Hindlimb muscle (tissue), 1 donor: ENCODE data around the gene ATOSA. TPM values are rescaled to one million over a fixed set of nuclear protein-coding genes. Genes with fewer than 3 reads are reported as not detected.
A peak's percentile ranks its signal among the peaks of the same experiment; 100 is the strongest.

Experiments
- DNase-seq: peaks from one replicate; pipeline ENCODE4 v3.0.0-alpha.2; 2013
- polyA plus RNA-seq: library from polyadenylated mRNA; unstranded; fragments of 120-200 nt; gene quantifications from one replicate; pipeline ENCODE4 v1.2.1, GENCODE V29; 2013; ENCODE audit not compliant: insufficient read length

The ATOSA gene
- polyA plus RNA-seq, result 25.1 TPM

- peak; percentile 92 for DNase-seq
These were observed at the start of gene ATOSA for GRCh38 chr15:52679232-52680040. Gene ATOSA, minus strand, starts transcription at chr15:52679388. Its CDS starts 1,367 bp downstream, at chr15:52678021.

- no peak for DNase-seq
These were observed 49.7 kb upstream of the ATOSA start for GRCh38 chr15:52728899-52729298.

- no peak for DNase-seq
These were observed 48.6 kb upstream of the ATOSA start for GRCh38 chr15:52727815-52728214.

GRCh38 chr15:52726195-52726594 lies 47.0 kb upstream of the ATOSA start:
- DNase-seq, result no peak

GRCh38 chr15:52718551-52718950 lies 39.4 kb upstream of the ATOSA start:
- DNase-seq, result no peak

- no peak for DNase-seq
These were observed 38.7 kb upstream of the ATOSA start for GRCh38 chr15:52717924-52718323.

- no peak for DNase-seq
These were observed 38.3 kb upstream of the ATOSA start for GRCh38 chr15:52717481-52717880.

GRCh38 chr15:52716536-52716935 lies 37.3 kb upstream of the ATOSA start:
- DNase-seq, result no peak

- no peak for DNase-seq
These were observed 36.2 kb upstream of the ATOSA start for GRCh38 chr15:52715411-52715810.

GRCh38 chr15:52714968-52715367 lies 35.8 kb upstream of the ATOSA start:
- DNase-seq, result no peak

- no peak for DNase-seq
These were observed 31.7 kb upstream of the ATOSA start for GRCh38 chr15:52710708-52711389.

- no peak for DNase-seq
These were observed 31.0 kb upstream of the ATOSA start for GRCh38 chr15:52710050-52710707.

GRCh38 chr15:52709187-52709981 lies 30.2 kb upstream of the ATOSA start:
- no peak for DNase-seq

GRCh38 chr15:52706091-52706490 lies 26.9 kb upstream of the ATOSA start:
- no peak for DNase-seq

GRCh38 chr15:52702390-52702789 lies 23.2 kb upstream of the ATOSA start:
- DNase-seq, result no peak

- DNase-seq, result no peak
These were observed 20.3 kb upstream of the ATOSA start for GRCh38 chr15:52699457-52699856.

- no peak for DNase-seq
These were observed 19.3 kb upstream of the ATOSA start for GRCh38 chr15:52698514-52698913.

- no peak for DNase-seq
These were observed 17.9 kb upstream of the ATOSA start for GRCh38 chr15:52697051-52697450.

- DNase-seq, result no peak
These were observed 16.0 kb upstream of the ATOSA start for GRCh38 chr15:52695154-52695553.

- no peak for DNase-seq
These were observed 10.4 kb upstream of the ATOSA start for GRCh38 chr15:52689562-52689961.

GRCh38 chr15:52683580-52683979 lies 4.4 kb upstream of the ATOSA start:
- no peak for DNase-seq

GRCh38 chr15:52682781-52683180 lies 3.6 kb upstream of the ATOSA start:
- no peak for DNase-seq

GRCh38 chr15:52682200-52682599 lies 3.0 kb upstream of the ATOSA start:
- DNase-seq, result no peak
